HepG2 (cell line): ENCODE results near the gene REM2. TPM values are rescaled to one million over a fixed set of nuclear protein-coding genes. Genes with fewer than 3 reads are reported as not detected.

Source experiments
- ATAC-seq: fragments of 200-7000 bp; cut with Tn5 transposase; 3 replicates; pipeline ENCODE4 v1.9.1; 2020; ENCODE audit warnings: mild to moderate bottlenecking, moderate library complexity
- BruUV-seq: library from RNA; stranded (reverse); fragments of 400-500 nt; replicated peaks from 2 replicates; lab custom pipeline; 2021; lab: Mats Ljungman, UMichigan
- CTCF ChIA-PET: fragments of 300-600 bp; formaldehyde crosslinking; extraction: SDS; loops from one replicate; lab custom pipeline; 2021; ENCODE audit warnings: low total read pairs, inconsistent platforms, low intra/inter-chr PET ratio; lab: Yijun Ruan, JAX
- POLR2A ChIA-PET: fragments of 350-600 bp; sonication (Branson Sonifier 250); formaldehyde crosslinking; loops from one replicate; lab custom pipeline; 2020; ENCODE audit warnings: antibody characterized with exemption, inconsistent platforms; lab: Yijun Ruan, JAX
- DNase-seq: peaks from one replicate; pipeline ENCODE4 v3.0.0-alpha.2; 2015; ENCODE audit warnings: low spot score
- FAIRE-seq: peaks from 3 replicates; lab custom pipeline; 2011; peaks lifted over from hg19 to GRCh38; lab: Jason Lieb, UNC
- H2AFZ ChIP-seq: one replicate; pipeline ENCODE4 v1.6.1; 2011; ENCODE audit warnings: low read length, inconsistent platforms
- H3K27ac ChIP-seq: fragments of 300-600 bp; 3 replicates; pipeline ENCODE4 v1.8.0; 2011; ENCODE audit warnings: mixed run types, mild to moderate bottlenecking, mixed read lengths, low read length, inconsistent platforms; ENCODE audit not compliant: insufficient read depth; ENCODE audit errors: extremely low read length
- H3K27me3 ChIP-seq, 2 experiments: fragments of 200-600 bp in 1 of 2; 2 replicates in 1 of 2; 3 replicates in 1 of 2; pipeline versions ENCODE4 v1.6.0 to v1.8.0; 2011; ENCODE audit warnings: low read length in 2 of 2, mild to moderate bottlenecking in 2 of 2, moderate library complexity in 2 of 2, inconsistent platforms in 1 of 2; ENCODE audit not compliant: insufficient read depth in 2 of 2, control insufficient read depth in 1 of 2
- H3K36me3 ChIP-seq, 2 experiments: fragments of 200-600 bp in 1 of 2; replicated peaks in 1 of 2; 2 replicates in 1 of 2; 3 replicates in 1 of 2; pipeline versions ENCODE4 v1.5.1 to v1.8.0; 2011; ENCODE audit warnings: low read length in 2 of 2, inconsistent platforms in 1 of 2; ENCODE audit not compliant: insufficient read depth in 2 of 2, control insufficient read depth in 1 of 2
- H3K4me1 ChIP-seq: 2 replicates; pipeline ENCODE4 v1.5.1; 2012; ENCODE audit warnings: low read length, inconsistent platforms; ENCODE audit not compliant: insufficient read depth
- H3K4me2 ChIP-seq: 2 replicates; pipeline ENCODE4 v1.6.0; 2011; ENCODE audit warnings: low read depth, low read length, inconsistent platforms
- H3K4me3 ChIP-seq, 3 experiments: fragments of 200-600 bp in 1 of 3; sonication (generic), shearing (Covaris generic) in 1 of 3; replicated peaks in 1 of 3; 2 replicates each; pipeline ENCODE4 v1.5.1; 2011 to 2016; ENCODE audit warnings: low read length in 3 of 3, inconsistent platforms in 2 of 3, low read depth in 2 of 3, mild to moderate bottlenecking in 2 of 3, control low read depth in 1 of 3, mixed read lengths in 1 of 3; ENCODE audit not compliant: insufficient read depth in 1 of 3
- H3K79me2 ChIP-seq: one replicate; pipeline ENCODE4 v1.6.1; 2011; ENCODE audit warnings: low read length, inconsistent platforms; ENCODE audit not compliant: insufficient read depth
- H3K9ac ChIP-seq: 2 replicates; pipeline ENCODE4 v1.6.0; 2011; ENCODE audit warnings: mild to moderate bottlenecking, low read depth, low read length, inconsistent platforms; ENCODE audit not compliant: insufficient read depth
- H3K9me3 ChIP-seq: 2 replicates; pipeline ENCODE4 v1.5.1; 2012; ENCODE audit warnings: mild to moderate bottlenecking, low read length
- H4K20me1 ChIP-seq: 2 replicates; pipeline ENCODE4 v1.6.0; 2011; ENCODE audit warnings: inconsistent platforms, mild to moderate bottlenecking, low read length, moderate library complexity; ENCODE audit not compliant: insufficient read depth
- RBAK ChIP-seq: sonication (generic); formaldehyde crosslinking; IDR thresholded peaks from 2 replicates; pipeline ENCODE4 v1.5.1; 2020; ENCODE audit warnings: mild to moderate bottlenecking, missing genetic modification reagents
- SNAPC2 ChIP-seq: sonication (generic); formaldehyde crosslinking; IDR thresholded peaks from 2 replicates; pipeline ENCODE4 v1.8.1; 2022; ENCODE audit warnings: mild to moderate bottlenecking, missing genetic modification reagents
- TAF15 ChIP-seq: fragments of 200-400 bp; formaldehyde crosslinking; IDR thresholded peaks from one replicate; pipeline ENCODE4 v1.6.1; 2018; ENCODE audit warnings: mild to moderate bottlenecking, low read depth, low read length; ENCODE audit not compliant: poor library complexity, severe bottlenecking
- ZBTB21 ChIP-seq: sonication (generic); formaldehyde crosslinking; IDR thresholded peaks from 2 replicates; pipeline ENCODE4 v1.4.0; 2020; ENCODE audit warnings: missing genetic modification reagents
- WGBS: methylation state at CpG from one replicate; pipeline ENCODE4 v1.1.6; 2017; ENCODE audit warnings: low lambda C conversion rate; 5-methylcytosine and 5-hydroxymethylcytosine counted together
- in situ Hi-C: cut with HindIII; loops from 2 replicates; pipeline ENCODE4 v1.10.0; 2017; ENCODE audit warnings: low pct_unique_long_range_greater_than_20kb; ENCODE audit not compliant: extremely low pct_ligation_motif_present
- intact Hi-C: fragments of 100-400 bp; cut with micrococcal nuclease; formaldehyde crosslinking; loops from one replicate; pipeline ENCODE4 v1.10.0; 2022; ENCODE audit not compliant: unreplicated experiment
- polyA plus RNA-seq, 8 experiments: library from polyadenylated mRNA; depleted of rRNA in 3 of 8; stranded (reverse) in 7 of 8; unstranded in 1 of 8; fragments of >200 nt; fragmentation: Illumina TruSeq in 4 of 8; extraction: Trizol in 4 of 8; gene quantifications; 2 replicates each; pipeline versions ENCODE4 v1.2.1 to v1.2.3, GENCODE V29; 2011 to 2016; ENCODE audit warnings: low read depth in 4 of 8, missing spikeins in 1 of 8, mixed read lengths in 1 of 8; ENCODE audit not compliant: insufficient read depth in 1 of 8
- total RNA-seq, 5 experiments: library from RNA; depleted of rRNA; stranded (reverse); fragments of >200 nt; fragmentation: Illumina TruSeq; extraction: Trizol; gene quantifications; 2 replicates each; pipeline ENCODE4 v1.2.3, GENCODE V29; 2016; ENCODE audit warnings: low read depth in 1 of 5
- TF ChIP-seq, protein P1 (sequence below): sonication (generic); formaldehyde crosslinking; IDR thresholded peaks from 2 replicates; pipeline ENCODE4 v1.5.0; 2020; ENCODE audit warnings: mild to moderate bottlenecking, missing genetic modification reagents
- TF ChIP-seq, protein P2 (sequence below): sonication (generic); formaldehyde crosslinking; conservative IDR thresholded peaks from 2 replicates; pipeline ENCODE4 v1.4.0; 2020; ENCODE audit warnings: missing genetic modification reagents
- TF ChIP-seq, protein P3 (sequence below): sonication (generic); formaldehyde crosslinking; IDR thresholded peaks from 2 replicates; pipeline ENCODE4 v1.4.0; 2020; ENCODE audit warnings: missing genetic modification reagents
- TF ChIP-seq, protein P4 (sequence below): sonication (generic); formaldehyde crosslinking; IDR thresholded peaks from 2 replicates; pipeline ENCODE4 v1.8.1; 2022; ENCODE audit warnings: low read depth, mild to moderate bottlenecking, missing genetic modification reagents

Gene REM2
- total and polyA plus RNA-seq, 2 of the 13 experiments (the other 11 are each of a cell fraction or from before 2014, with no cell fraction given) = 0.20 TPM; not detected in 1

DNA sequence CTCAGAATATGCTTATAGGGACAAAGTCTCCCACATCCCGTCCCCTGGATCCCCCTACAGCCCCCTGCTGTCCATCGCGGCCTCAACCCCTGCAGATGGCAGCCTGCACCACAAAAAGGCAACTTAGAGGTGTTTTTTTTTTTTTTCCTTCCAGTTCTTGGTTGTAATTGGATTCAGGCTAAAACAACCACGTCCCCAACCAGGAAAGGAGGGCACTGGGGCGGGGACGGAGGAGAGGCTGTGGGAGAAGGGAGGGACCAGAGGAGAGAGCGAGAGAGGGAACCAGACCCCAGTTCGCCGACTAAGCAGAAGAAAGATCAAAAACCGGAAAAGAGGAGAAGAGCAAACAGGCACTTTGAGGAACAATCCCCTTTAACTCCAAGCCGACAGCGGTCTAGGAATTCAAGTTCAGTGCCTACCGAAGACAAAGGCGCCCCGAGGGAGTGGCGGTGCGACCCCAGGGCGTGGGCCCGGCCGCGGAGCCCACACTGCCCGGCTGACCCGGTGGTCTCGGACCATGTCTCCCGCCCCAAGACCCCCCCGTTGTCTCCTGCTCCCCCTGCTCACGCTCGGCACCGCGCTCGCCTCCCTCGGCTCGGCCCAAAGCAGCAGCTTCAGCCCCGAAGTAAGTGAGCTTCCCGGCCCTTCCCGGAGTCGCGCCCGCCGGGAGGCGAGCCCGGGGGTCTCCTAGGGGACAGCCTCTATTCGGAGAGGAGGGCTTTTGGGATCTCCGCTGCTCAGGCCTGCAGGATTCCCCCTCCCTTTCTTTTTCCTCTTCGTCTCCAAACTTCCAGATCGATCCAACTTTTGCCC lies 46.5 kb upstream of the REM2 start, which contains the start of gene MMP14:
Gene MMP14 (plus strand): TSS at position 285 of the 813 bp plus-strand sequence. CDS start 233 bp downstream, at position 518.
- FAIRE-seq (no peak), ATAC-seq (peak; percentile 11), DNase-seq (no peak)
- CTCF ChIA-PET = interaction anchor here (2.4 to 2.6 kb wide), 2 partner anchors 17 to 279 kb away, joined by 10 read pairs; no protein-coding TSS in a partner anchor
- peak within 1 kb of the TSS; percentile 73 for H3K9ac ChIP-seq
- H3K4me2 ChIP-seq = peak within 1 kb of the TSS; percentile 79
- intact Hi-C loops = loop anchor here (2.0 kb wide), 1 partner anchor 16 kb away; no protein-coding TSS in a partner anchor
- peaks cover 43% of the 10 kb centered on the region for H3K4me1 ChIP-seq
- no peaks in the 10 kb centered on the region for H3K9me3 ChIP-seq
- H3K27ac ChIP-seq = no peak within 1 kb of the TSS
- H3K79me2 ChIP-seq = peaks cover under 1% of the 10 kb centered on the region
- 64% methylated on average over 46 of the region's 46 CpGs for WGBS
- H3K4me3 ChIP-seq = peak within 1 kb of the TSS; percentile 55 to 71 (median 57)
- POLR2A ChIA-PET = interaction anchor here (0.9 to 3.7 kb wide), 16 partner anchors 9 to 1435 kb away, joined by 3 to 27 read pairs (median 6); partner anchors contain the start of genes ACIN1, C14orf119, DAD1 and LRP10
- H3K36me3 ChIP-seq = peaks cover 9 to 14% of the 10 kb centered on the region in 2 experiments
- H4K20me1 ChIP-seq = no peaks in the 10 kb centered on the region
- H2AFZ ChIP-seq = peak within 1 kb of the TSS; percentile 4
- BruUV-seq = TSS peak; percentile 87
- in situ Hi-C loops = no loop called here
- no peaks in the 10 kb centered on the region for H3K27me3 ChIP-seq
- TF ChIP-seq TAF15 = peak; percentile 93
- TF ChIP-seq, protein P1, sequence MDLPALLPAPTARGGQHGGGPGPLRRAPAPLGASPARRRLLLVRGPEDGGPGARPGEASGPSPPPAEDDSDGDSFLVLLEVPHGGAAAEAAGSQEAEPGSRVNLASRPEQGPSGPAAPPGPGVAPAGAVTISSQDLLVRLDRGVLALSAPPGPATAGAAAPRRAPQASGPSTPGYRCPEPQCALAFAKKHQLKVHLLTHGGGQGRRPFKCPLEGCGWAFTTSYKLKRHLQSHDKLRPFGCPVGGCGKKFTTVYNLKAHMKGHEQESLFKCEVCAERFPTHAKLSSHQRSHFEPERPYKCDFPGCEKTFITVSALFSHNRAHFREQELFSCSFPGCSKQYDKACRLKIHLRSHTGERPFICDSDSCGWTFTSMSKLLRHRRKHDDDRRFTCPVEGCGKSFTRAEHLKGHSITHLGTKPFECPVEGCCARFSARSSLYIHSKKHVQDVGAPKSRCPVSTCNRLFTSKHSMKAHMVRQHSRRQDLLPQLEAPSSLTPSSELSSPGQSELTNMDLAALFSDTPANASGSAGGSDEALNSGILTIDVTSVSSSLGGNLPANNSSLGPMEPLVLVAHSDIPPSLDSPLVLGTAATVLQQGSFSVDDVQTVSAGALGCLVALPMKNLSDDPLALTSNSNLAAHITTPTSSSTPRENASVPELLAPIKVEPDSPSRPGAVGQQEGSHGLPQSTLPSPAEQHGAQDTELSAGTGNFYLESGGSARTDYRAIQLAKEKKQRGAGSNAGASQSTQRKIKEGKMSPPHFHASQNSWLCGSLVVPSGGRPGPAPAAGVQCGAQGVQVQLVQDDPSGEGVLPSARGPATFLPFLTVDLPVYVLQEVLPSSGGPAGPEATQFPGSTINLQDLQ (CRISPR knock-in tag) = peak; percentile 14; the same call in 1 of the 2 replicates
- TF ChIP-seq, protein P2, sequence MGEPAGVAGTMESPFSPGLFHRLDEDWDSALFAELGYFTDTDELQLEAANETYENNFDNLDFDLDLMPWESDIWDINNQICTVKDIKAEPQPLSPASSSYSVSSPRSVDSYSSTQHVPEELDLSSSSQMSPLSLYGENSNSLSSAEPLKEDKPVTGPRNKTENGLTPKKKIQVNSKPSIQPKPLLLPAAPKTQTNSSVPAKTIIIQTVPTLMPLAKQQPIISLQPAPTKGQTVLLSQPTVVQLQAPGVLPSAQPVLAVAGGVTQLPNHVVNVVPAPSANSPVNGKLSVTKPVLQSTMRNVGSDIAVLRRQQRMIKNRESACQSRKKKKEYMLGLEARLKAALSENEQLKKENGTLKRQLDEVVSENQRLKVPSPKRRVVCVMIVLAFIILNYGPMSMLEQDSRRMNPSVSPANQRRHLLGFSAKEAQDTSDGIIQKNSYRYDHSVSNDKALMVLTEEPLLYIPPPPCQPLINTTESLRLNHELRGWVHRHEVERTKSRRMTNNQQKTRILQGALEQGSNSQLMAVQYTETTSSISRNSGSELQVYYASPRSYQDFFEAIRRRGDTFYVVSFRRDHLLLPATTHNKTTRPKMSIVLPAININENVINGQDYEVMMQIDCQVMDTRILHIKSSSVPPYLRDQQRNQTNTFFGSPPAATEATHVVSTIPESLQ = no peak
- 0 out of 2 replicates have a peak, but pooled peaks have one; percentile 21 for TF ChIP-seq SNAPC2 (CRISPR knock-in tag)
- peak; percentile 59; the same call in 1 of the 2 replicates for TF ChIP-seq RBAK (CRISPR knock-in tag)
- TF ChIP-seq, protein P3, sequence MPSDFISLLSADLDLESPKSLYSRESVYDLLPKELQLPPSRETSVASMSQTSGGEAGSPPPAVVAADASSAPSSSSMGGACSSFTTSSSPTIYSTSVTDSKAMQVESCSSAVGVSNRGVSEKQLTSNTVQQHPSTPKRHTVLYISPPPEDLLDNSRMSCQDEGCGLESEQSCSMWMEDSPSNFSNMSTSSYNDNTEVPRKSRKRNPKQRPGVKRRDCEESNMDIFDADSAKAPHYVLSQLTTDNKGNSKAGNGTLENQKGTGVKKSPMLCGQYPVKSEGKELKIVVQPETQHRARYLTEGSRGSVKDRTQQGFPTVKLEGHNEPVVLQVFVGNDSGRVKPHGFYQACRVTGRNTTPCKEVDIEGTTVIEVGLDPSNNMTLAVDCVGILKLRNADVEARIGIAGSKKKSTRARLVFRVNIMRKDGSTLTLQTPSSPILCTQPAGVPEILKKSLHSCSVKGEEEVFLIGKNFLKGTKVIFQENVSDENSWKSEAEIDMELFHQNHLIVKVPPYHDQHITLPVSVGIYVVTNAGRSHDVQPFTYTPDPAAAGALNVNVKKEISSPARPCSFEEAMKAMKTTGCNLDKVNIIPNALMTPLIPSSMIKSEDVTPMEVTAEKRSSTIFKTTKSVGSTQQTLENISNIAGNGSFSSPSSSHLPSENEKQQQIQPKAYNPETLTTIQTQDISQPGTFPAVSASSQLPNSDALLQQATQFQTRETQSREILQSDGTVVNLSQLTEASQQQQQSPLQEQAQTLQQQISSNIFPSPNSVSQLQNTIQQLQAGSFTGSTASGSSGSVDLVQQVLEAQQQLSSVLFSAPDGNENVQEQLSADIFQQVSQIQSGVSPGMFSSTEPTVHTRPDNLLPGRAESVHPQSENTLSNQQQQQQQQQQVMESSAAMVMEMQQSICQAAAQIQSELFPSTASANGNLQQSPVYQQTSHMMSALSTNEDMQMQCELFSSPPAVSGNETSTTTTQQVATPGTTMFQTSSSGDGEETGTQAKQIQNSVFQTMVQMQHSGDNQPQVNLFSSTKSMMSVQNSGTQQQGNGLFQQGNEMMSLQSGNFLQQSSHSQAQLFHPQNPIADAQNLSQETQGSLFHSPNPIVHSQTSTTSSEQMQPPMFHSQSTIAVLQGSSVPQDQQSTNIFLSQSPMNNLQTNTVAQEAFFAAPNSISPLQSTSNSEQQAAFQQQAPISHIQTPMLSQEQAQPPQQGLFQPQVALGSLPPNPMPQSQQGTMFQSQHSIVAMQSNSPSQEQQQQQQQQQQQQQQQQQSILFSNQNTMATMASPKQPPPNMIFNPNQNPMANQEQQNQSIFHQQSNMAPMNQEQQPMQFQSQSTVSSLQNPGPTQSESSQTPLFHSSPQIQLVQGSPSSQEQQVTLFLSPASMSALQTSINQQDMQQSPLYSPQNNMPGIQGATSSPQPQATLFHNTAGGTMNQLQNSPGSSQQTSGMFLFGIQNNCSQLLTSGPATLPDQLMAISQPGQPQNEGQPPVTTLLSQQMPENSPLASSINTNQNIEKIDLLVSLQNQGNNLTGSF (CRISPR knock-in tag) = 0 out of 2 replicates have a peak, but pooled peaks have one; percentile 17
- 0 out of 2 replicates have a peak, but pooled peaks have one; percentile 16 for TF ChIP-seq ZBTB21 (CRISPR knock-in tag)
- TF ChIP-seq, protein P4, sequence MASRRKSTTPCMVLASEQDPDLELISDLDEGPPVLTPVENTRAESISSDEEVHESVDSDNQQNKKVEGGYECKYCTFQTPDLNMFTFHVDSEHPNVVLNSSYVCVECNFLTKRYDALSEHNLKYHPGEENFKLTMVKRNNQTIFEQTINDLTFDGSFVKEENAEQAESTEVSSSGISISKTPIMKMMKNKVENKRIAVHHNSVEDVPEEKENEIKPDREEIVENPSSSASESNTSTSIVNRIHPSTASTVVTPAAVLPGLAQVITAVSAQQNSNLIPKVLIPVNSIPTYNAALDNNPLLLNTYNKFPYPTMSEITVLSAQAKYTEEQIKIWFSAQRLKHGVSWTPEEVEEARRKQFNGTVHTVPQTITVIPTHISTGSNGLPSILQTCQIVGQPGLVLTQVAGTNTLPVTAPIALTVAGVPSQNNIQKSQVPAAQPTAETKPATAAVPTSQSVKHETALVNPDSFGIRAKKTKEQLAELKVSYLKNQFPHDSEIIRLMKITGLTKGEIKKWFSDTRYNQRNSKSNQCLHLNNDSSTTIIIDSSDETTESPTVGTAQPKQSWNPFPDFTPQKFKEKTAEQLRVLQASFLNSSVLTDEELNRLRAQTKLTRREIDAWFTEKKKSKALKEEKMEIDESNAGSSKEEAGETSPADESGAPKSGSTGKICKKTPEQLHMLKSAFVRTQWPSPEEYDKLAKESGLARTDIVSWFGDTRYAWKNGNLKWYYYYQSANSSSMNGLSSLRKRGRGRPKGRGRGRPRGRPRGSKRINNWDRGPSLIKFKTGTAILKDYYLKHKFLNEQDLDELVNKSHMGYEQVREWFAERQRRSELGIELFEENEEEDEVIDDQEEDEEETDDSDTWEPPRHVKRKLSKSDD = no peak
